Germinal center (tissue), 1 donor: ENCODE results near the gene TSPAN14.

Experiments used
- DNase-seq: peaks from one replicate; pipeline ENCODE4 v3.0.0; 2012; ENCODE audit warnings: mixed read lengths, low spot score

TSPAN14 gene

DNA sequence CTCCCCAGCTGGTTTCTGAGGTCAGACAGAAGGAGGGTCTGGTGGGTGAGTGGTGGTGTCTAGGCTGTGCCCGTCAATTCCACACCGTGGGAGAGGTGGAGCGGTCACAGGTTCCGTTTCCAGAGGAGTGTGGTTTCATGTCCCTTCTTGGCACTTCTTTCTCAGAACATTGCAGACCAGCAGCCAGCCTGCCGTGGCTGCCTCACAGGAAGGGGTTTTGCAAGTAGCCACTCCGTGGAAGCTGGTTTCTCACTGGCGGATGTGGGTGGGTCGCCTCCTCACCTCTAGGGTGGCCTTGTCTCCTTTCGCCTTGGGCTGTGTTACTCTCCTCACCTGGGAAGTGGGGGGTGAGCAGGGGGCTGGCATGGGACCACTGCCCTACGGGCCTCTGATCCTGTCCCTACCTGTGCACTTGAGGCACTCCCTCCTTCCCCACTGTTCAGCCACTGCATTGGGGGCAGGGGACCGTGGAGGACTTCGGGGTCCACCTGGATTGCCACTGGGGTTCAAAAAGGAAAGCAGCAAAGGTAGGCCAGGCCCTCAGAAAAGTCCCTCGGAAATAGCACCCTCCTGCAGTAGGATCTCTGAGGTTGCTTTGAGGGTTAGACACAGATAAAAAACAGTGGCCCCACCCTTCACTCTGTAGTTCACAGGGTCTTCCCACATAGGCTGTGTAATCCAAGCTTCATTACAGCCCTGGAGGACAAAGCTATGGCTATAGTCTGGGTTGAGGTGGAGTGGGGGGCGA, 33.9 kb downstream of the TSPAN14 start:
- DNase-seq: no peak

DNA sequence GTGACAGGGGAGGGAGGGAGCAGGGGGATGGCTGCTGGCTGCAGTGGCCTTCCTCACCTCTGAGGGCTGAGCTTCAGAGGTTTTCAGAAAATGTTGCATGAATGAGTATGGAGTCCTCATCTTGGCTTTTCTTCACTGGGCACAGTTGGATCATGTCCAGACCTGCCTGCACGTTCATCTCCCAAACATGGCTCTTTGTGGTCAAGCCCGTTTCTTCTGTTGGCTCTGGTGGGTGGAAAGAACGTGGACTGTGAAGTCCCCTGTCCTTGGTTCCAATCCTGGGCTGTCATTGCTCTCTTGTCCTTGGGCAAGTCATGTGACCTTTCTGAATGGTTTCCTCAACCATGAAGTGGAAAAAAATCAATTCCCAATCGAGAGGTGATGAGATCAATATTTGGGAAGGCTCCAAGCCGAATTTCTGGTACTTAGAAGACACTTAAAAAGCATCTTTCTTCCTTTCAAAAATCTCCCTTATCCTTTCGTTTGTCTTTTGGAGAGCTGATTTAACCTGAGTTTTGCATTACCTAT, 34.5 kb downstream of the TSPAN14 start:
- DNase-seq: no peak

DNA sequence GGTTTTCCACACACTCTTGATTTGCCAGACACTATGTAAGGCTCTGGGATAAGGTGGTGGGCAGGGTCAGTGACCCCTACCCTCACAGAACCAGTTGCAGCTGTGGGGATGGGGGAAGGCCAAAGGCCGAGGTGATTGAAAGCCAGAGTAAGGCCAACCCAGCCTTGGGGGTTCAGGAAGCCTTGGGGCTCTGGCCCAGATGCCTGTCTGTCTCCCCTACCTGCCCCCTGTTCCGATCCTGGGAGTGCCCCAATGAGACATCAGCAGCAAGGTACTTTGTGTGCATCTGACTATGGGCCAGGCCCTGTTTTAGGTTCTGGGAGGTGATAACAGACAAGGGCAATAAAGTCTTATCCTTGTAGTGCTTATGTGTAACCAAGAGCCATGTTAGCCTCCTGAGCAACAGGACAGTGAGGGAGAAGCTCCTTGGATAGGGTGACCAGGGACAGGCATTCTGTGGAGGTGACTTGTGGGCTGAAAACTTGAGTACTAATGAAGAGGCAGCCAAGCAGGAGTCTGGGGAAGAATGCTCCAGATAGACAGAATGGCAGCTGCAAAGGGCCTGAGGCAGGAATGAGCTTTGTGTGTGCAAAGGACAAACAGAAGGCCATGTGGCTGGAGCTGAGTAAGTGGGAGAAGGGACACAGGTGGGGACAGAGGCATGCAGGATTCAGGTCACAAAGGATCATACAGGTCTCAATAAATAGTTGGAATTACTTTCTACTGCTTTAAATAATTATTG, 35.4 kb downstream of the TSPAN14 start:
- no peak for DNase-seq

DNA sequence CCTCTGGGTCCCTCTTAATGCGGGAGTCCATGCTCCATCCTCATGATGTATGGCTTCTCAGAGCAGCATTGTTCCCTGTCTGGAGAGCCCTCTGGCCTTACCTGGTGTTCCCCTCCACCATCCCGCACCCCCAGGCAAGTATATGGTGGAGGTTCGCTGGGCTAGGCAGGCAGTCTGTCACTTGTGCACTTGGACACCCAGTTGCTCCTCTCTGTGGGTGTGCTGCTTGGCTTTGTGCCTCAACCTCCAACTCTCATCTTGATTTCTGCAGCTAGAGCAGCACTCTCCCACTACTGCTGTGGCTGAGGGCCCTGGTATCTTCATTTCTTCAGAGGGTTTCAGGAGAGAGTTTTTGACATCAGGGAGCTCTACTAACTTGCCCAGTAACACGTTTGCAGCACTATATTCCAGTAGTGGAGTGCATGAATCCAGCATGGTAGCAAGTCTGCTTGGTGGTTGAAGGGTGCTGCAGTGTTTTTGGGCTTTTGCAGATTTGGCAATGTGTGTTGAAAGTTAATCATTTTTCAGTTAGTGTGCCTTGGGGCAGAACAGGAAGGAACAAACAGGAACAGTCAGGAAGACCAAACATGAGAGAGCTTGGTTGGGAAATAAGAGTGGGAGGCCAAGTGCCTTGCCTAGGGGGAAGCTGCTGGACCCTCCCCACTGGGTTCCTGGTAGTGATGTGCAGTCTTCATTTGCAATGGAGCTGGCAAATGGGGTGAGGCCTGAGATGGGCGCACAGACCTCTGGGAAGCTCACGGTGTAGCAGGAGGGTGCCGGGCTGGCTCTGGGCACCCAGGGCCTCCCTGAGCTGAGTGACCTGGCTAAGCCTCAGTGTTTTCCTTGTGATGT, 37.4 kb downstream of the TSPAN14 start:
- DNase-seq: no peak

DNA sequence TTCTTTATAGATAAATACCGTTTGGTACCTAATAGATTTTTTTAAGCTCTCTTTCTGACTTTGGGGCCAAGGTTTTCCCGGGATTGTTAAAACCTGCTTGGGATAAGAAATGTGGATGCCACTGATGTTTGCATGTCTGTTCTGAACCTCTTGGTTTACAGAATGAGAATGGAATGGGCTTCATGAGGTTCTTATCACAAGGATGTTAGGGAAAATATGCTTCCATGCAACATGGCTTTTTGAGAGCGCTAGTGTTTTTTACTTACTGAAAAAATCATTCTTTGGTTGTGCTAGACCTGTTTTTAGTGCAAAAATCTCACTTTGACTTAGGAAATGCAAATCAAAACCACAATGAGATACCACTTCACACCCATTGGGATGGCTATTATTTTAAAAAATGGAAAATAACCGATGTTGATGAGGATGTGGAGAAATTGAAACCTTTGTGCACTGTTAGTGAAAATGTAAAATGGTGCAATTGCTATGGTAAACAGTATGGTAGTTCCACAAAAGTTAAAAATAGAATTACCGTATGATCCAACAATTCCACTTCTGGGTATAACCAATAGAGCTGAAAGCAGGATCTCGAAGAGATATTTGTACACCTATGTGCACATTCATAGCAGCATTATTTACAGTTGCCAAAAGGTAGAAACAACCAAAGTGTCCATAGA, 38.9 kb downstream of the TSPAN14 start:
- DNase-seq: no peak

DNA sequence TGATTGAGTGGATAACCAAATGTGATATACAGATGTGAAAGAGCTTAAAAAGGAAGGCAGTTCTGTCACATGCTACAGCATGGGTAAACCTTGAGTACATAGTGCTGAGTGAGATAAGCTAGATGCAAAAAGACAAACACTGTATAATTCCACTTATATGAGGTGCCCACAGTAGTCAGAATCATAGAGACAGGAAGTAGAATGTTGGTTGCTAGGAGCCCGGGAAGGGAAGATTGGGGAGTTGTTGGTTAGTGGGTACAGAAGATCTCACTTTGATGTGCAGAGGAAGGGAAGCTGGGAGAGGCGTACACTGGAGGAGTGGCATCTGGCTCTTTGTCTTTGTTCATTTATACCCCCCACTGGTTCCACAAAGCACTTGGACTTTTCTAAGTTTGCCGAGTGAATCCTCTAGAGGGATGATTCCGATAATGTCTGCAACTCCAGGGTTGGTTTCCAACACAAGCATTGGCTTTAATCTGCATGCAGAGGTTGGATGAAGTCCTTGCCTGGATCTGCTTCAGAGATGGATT, 39.5 kb downstream of the TSPAN14 start:
- DNase-seq: no peak

DNA sequence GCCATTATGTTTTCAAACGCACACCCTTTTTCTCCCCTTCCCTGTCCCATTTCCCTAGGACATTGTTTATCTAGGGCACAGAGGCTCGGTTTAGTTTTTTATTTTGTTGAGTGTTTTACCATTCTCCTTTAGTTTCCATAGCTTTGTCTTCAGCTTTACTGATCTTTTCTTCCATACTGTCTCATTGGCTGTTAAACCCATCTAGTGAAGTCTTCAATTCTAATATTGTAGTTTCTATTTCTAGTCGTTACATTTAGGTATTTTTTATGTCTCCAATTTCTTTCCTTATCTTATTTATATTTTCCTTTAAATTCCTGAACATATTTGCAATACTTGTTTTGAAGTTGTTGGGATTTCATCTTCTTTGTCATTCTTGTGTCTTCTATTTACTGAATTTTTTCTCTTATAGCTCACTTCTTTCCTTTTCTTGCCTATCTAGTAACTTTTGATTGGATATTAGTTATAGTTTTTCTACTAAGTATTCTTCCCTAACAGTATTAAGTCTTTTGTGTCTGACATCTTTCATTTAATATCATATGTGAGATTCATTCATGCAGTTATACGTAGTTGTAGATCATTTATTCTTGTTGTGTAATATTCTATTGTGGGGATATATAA, 42.6 kb downstream of the TSPAN14 start:
- DNase-seq: no peak

DNA sequence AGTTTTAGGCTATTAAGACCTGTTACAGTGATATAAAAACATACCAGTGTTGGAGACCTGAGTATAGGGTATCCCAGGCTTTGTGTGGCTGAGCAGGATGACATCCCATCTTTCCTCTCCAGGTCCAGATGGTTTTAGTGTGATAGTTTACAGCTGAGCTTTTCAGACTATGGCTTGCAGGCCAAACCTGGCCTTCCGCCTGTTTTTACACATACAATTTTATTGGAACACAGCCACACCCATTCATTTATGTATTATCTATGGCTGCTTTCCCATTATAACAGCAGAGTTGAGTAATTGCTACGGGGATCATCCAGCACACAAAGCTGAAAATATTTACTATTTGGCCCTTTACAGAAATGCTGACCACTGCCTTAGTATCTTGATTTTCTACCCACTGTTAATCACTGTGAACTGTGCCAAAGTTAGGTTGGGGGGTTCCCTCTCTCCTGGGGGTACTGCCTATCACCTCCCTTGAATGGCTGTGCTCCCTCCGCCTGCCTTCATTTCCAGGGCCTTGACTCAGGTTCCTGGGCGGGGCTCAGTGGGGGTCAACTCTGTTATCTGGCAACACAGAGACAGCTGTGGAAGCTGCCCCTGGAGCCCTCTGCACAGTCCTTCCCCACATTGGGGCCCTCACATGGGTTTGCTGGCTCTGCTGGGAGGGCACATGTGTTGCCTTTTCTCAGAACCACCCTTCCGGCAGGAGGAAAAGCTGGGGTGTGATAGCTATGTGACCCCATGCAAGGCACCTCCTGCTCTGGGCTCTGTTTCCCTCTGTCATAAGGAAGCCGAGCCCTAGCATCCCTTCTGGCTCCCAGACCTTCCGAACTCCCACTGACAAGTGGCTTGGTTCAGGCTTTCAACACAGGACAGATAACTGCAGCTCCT, 43.3 kb downstream of the TSPAN14 start:
- DNase-seq: no peak

DNA sequence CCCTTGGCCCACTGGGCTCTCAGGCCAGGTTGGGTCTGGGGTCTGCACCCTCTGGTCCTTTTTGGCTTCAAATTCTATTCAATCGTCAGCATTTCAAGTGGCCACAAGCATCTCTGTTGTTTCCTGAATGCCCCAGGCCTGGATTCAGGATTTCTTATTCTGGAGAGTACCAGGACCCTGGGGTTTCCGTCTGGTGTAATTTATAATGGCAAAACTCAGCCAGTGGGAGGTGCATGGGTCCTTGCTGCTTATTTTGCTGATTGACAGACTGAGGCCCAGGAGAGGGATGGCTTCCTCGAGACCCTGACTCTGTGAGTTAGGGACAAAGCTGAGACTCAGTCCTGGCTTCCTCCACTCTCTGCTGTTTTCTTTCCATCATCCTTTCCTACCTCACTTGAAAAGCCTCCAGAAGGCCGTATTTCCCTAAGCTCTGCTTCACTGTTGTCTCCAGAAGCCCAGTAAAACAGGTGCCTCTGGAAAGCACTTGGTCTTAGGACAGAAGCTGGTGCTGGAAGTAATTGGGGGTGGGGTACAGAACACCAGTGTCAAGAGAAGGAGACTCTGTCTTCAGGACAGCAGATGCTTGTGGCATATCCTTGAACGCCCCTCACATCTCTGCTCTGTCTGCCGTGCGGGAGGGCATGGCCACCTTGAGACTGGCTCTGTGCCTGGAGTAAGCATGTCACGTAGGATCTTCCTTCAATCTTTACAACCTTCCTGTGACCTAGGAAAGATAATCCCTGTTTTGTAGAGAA, 44.1 kb downstream of the TSPAN14 start:
- DNase-seq: no peak

DNA sequence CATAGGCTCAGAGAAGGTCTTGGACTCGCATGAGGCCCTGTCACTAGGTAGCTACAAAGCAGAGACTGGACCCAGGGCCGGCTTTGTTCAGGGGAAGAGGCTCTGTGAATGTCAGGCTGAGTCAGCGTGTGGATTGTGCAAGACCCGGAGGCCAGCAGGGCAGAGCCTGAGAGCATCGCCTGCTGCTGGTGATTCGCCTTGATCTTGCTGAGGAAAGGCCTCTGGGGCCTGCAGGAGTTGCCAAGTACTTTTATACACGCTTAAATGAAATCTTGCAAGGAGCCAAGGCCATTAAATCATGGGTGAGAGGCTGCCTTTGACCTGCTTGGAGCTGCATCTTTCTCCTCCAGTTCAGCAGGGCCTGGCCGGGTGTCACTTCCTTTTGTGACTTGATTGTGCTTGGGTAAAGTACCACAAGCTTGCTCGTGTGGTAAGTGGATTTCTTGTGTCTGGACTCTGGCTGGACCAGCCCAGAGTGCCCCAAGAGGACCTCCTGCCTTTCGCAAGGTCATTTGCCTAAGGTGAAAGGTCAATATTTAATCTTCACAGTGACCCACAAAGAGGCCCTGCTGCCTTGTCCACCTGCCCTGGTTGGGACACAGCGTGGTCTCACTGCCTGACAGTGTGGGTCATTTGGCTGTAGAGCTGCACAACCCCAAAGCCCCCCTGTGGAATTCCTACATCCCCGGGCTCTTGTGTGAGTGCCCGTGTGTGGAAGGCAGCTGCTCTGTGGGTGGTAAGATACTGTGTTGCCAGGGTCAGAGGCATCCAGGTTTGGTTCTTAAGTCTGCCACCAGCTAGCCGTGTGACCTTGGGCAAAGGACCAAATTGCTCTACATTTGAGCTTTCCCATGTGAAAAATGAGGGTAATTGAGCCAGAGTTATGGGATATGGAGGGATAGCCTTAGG, 45.0 kb downstream of the TSPAN14 start:
- DNase-seq: no peak

DNA sequence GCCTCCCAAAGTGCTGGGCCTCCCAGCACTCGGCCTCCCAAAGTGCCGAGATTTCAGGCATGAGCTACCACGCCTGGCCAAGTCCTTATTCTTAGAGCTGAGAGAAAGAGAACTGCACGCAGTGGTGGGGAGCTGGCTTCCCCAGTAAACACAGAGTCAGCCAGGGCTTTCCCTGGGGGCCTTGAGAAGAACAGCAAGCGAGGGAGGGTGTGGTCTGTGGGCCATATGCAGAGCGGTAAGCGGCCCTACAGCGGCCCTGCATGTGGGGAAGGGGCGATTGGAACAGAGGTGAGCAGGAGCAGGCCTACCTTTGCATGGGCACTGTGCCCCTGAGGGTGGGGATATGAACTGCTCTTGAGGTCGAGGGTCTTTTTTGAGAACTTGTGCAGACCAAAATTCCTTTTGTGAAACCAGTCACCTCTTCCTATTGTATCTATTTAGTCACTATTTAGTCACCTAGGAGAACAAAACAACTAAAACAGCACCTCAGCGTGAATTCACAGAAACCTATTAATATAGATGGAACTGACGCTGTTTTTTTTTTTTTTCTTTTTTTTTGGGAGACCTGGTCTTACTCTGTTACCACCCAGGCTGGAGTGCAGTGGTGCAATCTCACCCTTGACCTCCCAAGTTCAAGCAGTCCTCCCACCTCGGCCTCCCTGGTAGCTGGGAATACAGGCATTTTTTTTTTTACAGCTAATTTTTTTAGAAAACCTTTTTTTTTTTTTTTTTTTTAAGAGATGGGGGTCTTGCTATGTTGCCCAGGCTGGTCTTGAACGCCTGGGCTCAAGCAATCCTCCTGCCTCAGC, 46.7 kb downstream of the TSPAN14 start:
- peak; percentile 54 for DNase-seq

DNA sequence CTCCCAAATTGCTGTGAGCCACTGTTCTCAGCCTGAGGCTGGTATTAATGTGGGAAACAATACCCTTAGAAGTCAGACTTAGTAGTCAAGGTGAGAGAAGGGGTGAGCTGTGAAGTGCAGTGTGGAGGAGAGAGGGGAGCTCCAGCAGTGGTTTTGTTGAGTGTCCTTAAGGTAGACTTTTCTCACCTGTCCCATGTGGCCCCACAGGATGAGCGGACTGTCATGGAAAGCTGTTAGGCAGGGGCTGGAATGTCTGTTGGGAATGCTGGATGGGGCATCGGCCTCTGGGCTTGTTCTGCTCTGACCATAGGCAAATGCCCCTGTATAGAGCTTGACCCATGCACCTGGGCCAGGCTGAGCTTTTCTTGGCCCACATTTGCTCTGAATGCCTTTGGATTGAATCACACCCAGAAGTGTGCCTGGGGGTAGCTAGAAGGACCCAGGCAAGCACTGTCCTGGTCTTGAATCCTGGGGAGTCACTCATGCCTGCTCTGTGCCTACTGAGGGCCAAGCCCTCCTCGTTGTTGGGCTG, 47.3 kb downstream of the TSPAN14 start:
- no peak for DNase-seq

DNA sequence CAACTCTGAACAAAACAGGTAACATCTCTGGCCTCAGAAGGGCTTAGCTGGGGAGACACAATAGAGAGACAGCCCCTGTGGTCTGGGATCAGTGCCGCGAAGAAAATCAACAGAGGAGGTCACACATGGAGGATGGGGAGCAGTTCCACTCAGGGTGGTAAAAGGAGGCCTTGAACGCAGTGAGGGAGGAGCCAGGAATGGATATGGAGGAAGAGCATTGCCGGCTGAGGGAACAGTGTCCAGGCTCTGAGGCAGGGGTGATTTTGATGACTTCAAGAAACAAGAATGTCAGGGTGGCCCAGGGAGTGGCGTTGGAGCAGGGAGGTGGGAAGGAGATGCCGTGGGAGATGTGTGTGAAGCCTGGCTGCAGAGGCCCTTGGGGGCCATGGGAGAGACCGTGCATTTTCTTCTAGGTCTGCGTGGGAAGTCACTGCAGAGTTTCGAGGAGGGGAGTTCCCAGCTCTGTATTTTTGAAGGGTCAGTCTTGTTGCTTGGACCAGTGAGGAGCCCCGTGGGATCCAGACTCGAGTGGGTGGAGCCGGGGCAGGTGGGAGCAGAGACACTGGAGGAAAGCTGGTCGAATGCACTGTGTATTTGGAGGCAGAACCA, 47.9 kb downstream of the TSPAN14 start:
- DNase-seq: no peak

DNA sequence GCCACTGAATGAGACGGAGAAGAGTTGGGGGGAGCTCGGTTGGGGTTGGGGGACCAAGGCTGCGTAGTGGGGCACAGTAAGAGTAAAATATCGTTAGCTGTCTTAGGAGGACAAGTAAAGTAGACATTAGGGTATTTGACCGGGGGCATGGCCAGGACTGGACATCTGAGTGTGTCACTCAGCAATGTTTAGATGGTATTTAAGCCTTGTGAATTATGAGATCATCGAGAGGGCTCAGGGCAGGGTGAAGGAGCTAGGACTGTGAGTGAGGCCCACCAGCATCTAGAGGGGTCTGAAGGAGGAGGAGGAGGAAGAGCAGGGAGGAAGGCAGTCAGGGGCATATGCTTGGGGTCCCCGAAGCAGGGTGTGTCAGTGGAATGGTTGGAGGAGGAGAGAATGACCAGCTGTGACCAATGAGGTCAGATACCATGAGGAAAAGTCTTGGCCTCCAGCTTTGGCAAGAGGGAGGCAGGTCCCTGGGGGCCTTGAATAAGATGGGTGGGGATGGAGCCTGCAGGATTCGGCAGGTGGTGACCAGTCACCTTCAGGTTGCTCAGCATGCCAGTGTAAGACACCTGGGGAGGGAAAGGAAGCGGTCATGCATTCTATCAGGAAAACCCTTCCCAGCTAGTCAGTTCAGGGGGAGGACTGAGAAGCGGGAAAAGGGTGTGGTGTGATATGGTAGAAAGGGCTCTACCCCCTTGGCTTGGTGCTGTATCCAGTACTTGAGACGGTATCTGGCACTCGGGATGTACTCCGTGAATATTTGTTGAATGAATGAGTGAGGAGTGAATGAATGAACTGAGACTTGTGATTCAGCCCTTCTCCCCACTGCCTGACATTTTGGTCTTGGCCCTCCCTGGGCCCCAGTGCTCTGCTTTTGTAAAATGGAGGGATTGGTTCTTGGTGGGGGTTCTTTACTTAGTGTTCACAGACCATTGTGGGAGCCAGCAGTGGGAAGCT, 48.8 kb downstream of the TSPAN14 start:
- DNase-seq: no peak

DNA sequence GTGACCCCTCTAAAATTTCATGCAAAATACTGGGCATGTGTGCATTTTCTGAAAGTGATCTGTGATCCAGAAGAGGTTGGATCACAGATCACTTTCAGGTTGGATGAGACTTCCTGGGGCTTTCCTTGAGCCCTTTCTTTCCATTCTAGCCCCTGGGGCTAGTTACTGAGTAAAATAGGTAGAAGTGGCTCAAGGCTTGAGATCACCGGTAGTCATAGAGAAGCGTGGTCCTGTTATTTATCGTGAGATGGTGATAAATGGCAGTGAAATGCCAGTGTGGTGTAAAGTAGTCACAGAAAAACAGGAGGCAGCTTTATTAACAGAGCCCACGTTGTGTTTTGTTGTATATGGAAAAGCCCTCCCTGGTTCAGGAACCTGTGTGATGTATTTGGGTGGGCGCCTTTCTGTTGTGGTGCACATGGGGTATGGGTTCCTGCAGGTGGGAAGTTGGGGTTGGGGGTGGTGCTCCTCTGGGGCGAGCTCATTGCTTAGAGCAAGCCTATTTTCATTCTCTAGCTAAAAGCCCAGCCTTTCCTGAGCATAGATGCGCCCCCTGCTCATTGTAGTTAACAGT, 49.6 kb downstream of the TSPAN14 start:
- no peak for DNase-seq
